Muscle of leg (tissue), 11 donors: ENCODE data around the gene LCP2. TPM values are rescaled to one million over a fixed set of nuclear protein-coding genes. Genes with fewer than 3 reads are reported as not detected.

Experiments used
- DNase-seq: peaks from one replicate; pipeline ENCODE4 v3.0.0; 2013
- H3K27ac ChIP-seq: one replicate; pipeline ENCODE4 v1.5.1; 2013; ENCODE audit warnings: mild to moderate bottlenecking, low read length, control low read depth
- H3K27me3 ChIP-seq: one replicate; pipeline ENCODE4 v1.6.1; 2013; ENCODE audit warnings: low read length; ENCODE audit not compliant: control insufficient read depth, insufficient read depth
- H3K36me3 ChIP-seq: one replicate; pipeline ENCODE4 v1.6.1; 2013; ENCODE audit warnings: low read length; ENCODE audit not compliant: control insufficient read depth, insufficient read depth
- H3K4me1 ChIP-seq: one replicate; pipeline ENCODE4 v1.6.1; 2013; ENCODE audit warnings: low read length; ENCODE audit not compliant: control insufficient read depth, insufficient read depth
- H3K4me3 ChIP-seq: one replicate; pipeline ENCODE4 v1.5.1; 2013; ENCODE audit warnings: low read length, control low read depth
- H3K9me3 ChIP-seq: replicated peaks from 2 replicates; pipeline ENCODE4 v1.6.1; 2013; ENCODE audit warnings: low read depth, low read length; ENCODE audit not compliant: control insufficient read depth
- WGBS: methylation state at CpG from one replicate; pipeline ENCODE4 v1.1.5; 2013; ENCODE audit warnings: missing lambda C conversion rate; ENCODE audit not compliant: insufficient coverage; 5-methylcytosine and 5-hydroxymethylcytosine counted together
- polyA plus RNA-seq, 8 donors: library from polyadenylated mRNA; unstranded; fragments of 120-200 nt; gene quantifications; one replicate each; pipeline versions ENCODE4 v1.2.1 to v1.2.3, GENCODE V29; 2013; ENCODE audit warnings: inconsistent platforms in 1 of 8, low replicate concordance in 1 of 8; ENCODE audit not compliant: insufficient read length in 8 of 8, insufficient read depth in 1 of 8
- total RNA-seq: library from RNA; stranded (reverse); fragments of 120-200 nt; gene quantifications from one replicate; pipeline ENCODE4 v1.2.4, GENCODE V29; 2013

Gene LCP2
- total and polyA plus RNA-seq, 9 donors: 3.9 to 6.4 (median 4.9) TPM

- Histone ChIP-seq H3K36me3 (no peaks in the 10 kb centered on the region), H3K27me3 (peaks cover 2% of the 10 kb centered on the region), H3K9me3 (no peaks in the 10 kb centered on the region), H3K4me3 (no peak overlapping the region), H3K4me1 (peaks cover 18% of the 10 kb centered on the region), H3K27ac (no peak overlapping the region)
- WGBS: 93% methylated on average over 6 of the region's 7 CpGs
- peak; percentile 63 for DNase-seq
Observed at GRCh38 chr5:170300361-170301013, 2.9 kb upstream of the LCP2 start.

GRCh38 chr5:170296935-170297588 is 515 bp downstream of the LCP2 start:
- 77% methylated on average over 10 of the region's 12 CpGs for WGBS
- Histone ChIP-seq H3K9me3 (no peaks in the 10 kb centered on the region), H3K27ac (peak overlapping the region; percentile 74), H3K4me3 (peak overlapping the region; percentile 37), H3K36me3 (no peaks in the 10 kb centered on the region), H3K4me1 (peaks cover under 1% of the 10 kb centered on the region), H3K27me3 (peaks cover 4% of the 10 kb centered on the region)
- DNase-seq: no peak

- Histone ChIP-seq H3K9me3 (no peaks in the 10 kb centered on the region), H3K36me3 (no peaks in the 10 kb centered on the region), H3K27me3 (peaks cover 4% of the 10 kb centered on the region), H3K4me1 (no peaks in the 10 kb centered on the region), H3K4me3 (peak overlapping the region; percentile 37), H3K27ac (peak overlapping the region; percentile 74)
- WGBS: 89% methylated on average over 7 of the region's 13 CpGs
- no peak for DNase-seq
Observed at GRCh38 chr5:170296036-170296934, 1.3 kb downstream of the LCP2 start.

GRCh38 chr5:170294556-170294955 is 3.0 kb downstream of the LCP2 start:
- Histone ChIP-seq H3K4me1 (no peaks in the 10 kb centered on the region), H3K9me3 (peaks cover 3% of the 10 kb centered on the region), H3K27ac (no peak overlapping the region), H3K36me3 (no peaks in the 10 kb centered on the region), H3K4me3 (no peak overlapping the region), H3K27me3 (peaks cover 4% of the 10 kb centered on the region)
- DNase-seq: no peak

GRCh38 chr5:170294057-170294456 is 3.5 kb downstream of the LCP2 start:
- no peaks in the 10 kb centered on the region for H3K36me3 ChIP-seq
- peaks cover 3% of the 10 kb centered on the region for H3K9me3 ChIP-seq
- no CpG with 5 or more reads among the region's 3 CpGs for WGBS
- H3K27me3 ChIP-seq: peaks cover 4% of the 10 kb centered on the region
- no peak overlapping the region for H3K27ac ChIP-seq
- DNase-seq: no peak
- H3K4me3 ChIP-seq: no peak overlapping the region
- H3K4me1 ChIP-seq: no peaks in the 10 kb centered on the region

- H3K4me1 ChIP-seq: peaks cover 5% of the 10 kb centered on the region
- H3K36me3 ChIP-seq: no peaks in the 10 kb centered on the region
- WGBS: 42% methylated on average over 2 of the region's 6 CpGs
- peaks cover 3% of the 10 kb centered on the region for H3K9me3 ChIP-seq
- no peak overlapping the region for H3K4me3 ChIP-seq
- no peak overlapping the region for H3K27ac ChIP-seq
- peaks cover 4% of the 10 kb centered on the region for H3K27me3 ChIP-seq
- peak; percentile 72 for DNase-seq
Observed at GRCh38 chr5:170293273-170293672, 4.3 kb downstream of the LCP2 start.

- no peak for DNase-seq
- Histone ChIP-seq H3K27ac (no peak overlapping the region), H3K4me3 (no peak overlapping the region), H3K9me3 (peaks cover 3% of the 10 kb centered on the region), H3K4me1 (peaks cover 8% of the 10 kb centered on the region), H3K36me3 (no peaks in the 10 kb centered on the region), H3K27me3 (peaks cover 3% of the 10 kb centered on the region)
- WGBS: 96% methylated on average over 3 of the region's 4 CpGs
Observed at GRCh38 chr5:170292179-170293104, 5.1 kb downstream of the LCP2 start.

- DNase-seq: no peak
- Histone ChIP-seq H3K27ac (no peak overlapping the region), H3K4me3 (no peak overlapping the region), H3K36me3 (no peaks in the 10 kb centered on the region), H3K4me1 (peaks cover 8% of the 10 kb centered on the region), H3K27me3 (peaks cover 5% of the 10 kb centered on the region), H3K9me3 (peaks cover 3% of the 10 kb centered on the region)
- 50% methylated on average over 1 of the region's 3 CpGs for WGBS
Observed at GRCh38 chr5:170290498-170290897, 7.1 kb downstream of the LCP2 start.

- Histone ChIP-seq H3K27ac (no peak overlapping the region), H3K4me1 (peaks cover 8% of the 10 kb centered on the region), H3K9me3 (peaks cover 3% of the 10 kb centered on the region), H3K27me3 (peaks cover 5% of the 10 kb centered on the region), H3K36me3 (no peaks in the 10 kb centered on the region), H3K4me3 (no peak overlapping the region)
- WGBS: 46% methylated on average over 3 of the region's 4 CpGs
- no peak for DNase-seq
Observed at GRCh38 chr5:170289764-170290163, 7.8 kb downstream of the LCP2 start.
